GM12878 (cell line): ENCODE results near the gene PHLDB1.

Experiments
- CEBPB ChIP-seq, 2 experiments: fragments of 150-350 bp in 1 of 2; IDR thresholded peaks; 2 replicates each; pipeline ENCODE4 v1.6.1; 2012 to 2014; ENCODE audit warnings: low read depth in 2 of 2, low read length in 2 of 2, borderline replicate concordance in 1 of 2, inconsistent platforms in 1 of 2
- NKRF ChIP-seq: fragments of 450-650 bp; conservative IDR thresholded peaks from 2 replicates; pipeline ENCODE4 v1.6.1; 2017; ENCODE audit warnings: mild to moderate bottlenecking, moderate library complexity
- RCOR1 ChIP-seq: conservative IDR thresholded peaks from 2 replicates; pipeline ENCODE4 v1.6.1; 2012; ENCODE audit warnings: low read depth, low read length, improper control_type of control experiment

GRCh38 chr11:118607401-118608359, at the start of gene PHLDB1:
- no peak for TF ChIP-seq RCOR1
- TF ChIP-seq CEBPB (IDR thresholded peaks at IDR 0.05; ENCODE audit: borderline replicate concordance in 1 of 2, low read depth in 2 of 2, low read length in 2 of 2) = no peak
- TF ChIP-seq NKRF = no peak
